Measurements from ENCODE around the gene REC8.

The REC8 gene

GRCh38 chr14:24171422-24172260, at the start of gene REC8:
Gene REC8 (plus strand): TSS chr14:24172080. CDS start chr14:24172553, 473 bp downstream.
- DNase-seq (ENCODE audit: low read depth): peak; percentile 72

GRCh38 chr14:24122416-24122815, 49.5 kb upstream of the REC8 start:
- no peak for DNase-seq (ENCODE audit: low read depth)

GRCh38 chr14:24122898-24123297, 49.0 kb upstream of the REC8 start:
- DNase-seq (ENCODE audit: low read depth): no peak

- no peak for DNase-seq (ENCODE audit: low read depth)
Measured at GRCh38 chr14:24123424-24124417, 48.2 kb upstream of the REC8 start.

GRCh38 chr14:24126939-24127338, 44.9 kb upstream of the REC8 start:
- DNase-seq (ENCODE audit: low read depth): no peak

- DNase-seq (ENCODE audit: low read depth): no peak
Measured at GRCh38 chr14:24127673-24128072, 44.2 kb upstream of the REC8 start.

- no peak for DNase-seq (ENCODE audit: low read depth)
Measured at GRCh38 chr14:24129410-24129998, 42.4 kb upstream of the REC8 start.

- no peak for DNase-seq (ENCODE audit: low read depth)
Measured at GRCh38 chr14:24130380-24130716, 41.5 kb upstream of the REC8 start, which contains the start of gene FITM1. Gene FITM1 (plus strand): TSS chr14:24130659. CDS start chr14:24131564, 905 bp downstream.

GRCh38 chr14:24130717-24131548, 40.9 kb upstream of the REC8 start:
- no peak for DNase-seq (ENCODE audit: low read depth)

GRCh38 chr14:24131549-24131966, 40.3 kb upstream of the REC8 start:
- no peak for DNase-seq (ENCODE audit: low read depth)

GRCh38 chr14:24132061-24132685, 39.7 kb upstream of the REC8 start:
- DNase-seq (ENCODE audit: low read depth): no peak

- DNase-seq (ENCODE audit: low read depth): no peak
Measured at GRCh38 chr14:24132976-24133375, 38.9 kb upstream of the REC8 start.

GRCh38 chr14:24133735-24134134, 38.1 kb upstream of the REC8 start:
- DNase-seq (ENCODE audit: low read depth): no peak

- DNase-seq (ENCODE audit: low read depth): no peak
Measured at GRCh38 chr14:24135584-24135833, 36.4 kb upstream of the REC8 start.

- peak; percentile 75 for DNase-seq (ENCODE audit: low read depth)
Measured at GRCh38 chr14:24135834-24136683, 35.8 kb upstream of the REC8 start, which contains the start of gene PSME1. Gene PSME1 (plus strand): TSS chr14:24136194. CDS start chr14:24136263, 69 bp downstream.

- DNase-seq (ENCODE audit: low read depth): no peak
Measured at GRCh38 chr14:24136684-24137528, 35.0 kb upstream of the REC8 start.

GRCh38 chr14:24137529-24138395, 34.1 kb upstream of the REC8 start:
- no peak for DNase-seq (ENCODE audit: low read depth)
